Peyer's patch (tissue), 4 donors: ENCODE results near the gene B3GNT7.

ENCODE experiments used
- CTCF ChIP-seq, 6 experiments: fragments of 450-650 bp in 4 of 6; fragments of 200-600 bp in 2 of 6; sonication (generic) in 1 of 6; IDR thresholded peaks; one replicate each; pipeline ENCODE4 v1.5.1; 2017 to 2019; ENCODE audit warnings: antibody characterized with exemption in 6 of 6, mild to moderate bottlenecking in 3 of 6, moderate library complexity in 1 of 6
- POLR2A ChIP-seq, 2 donors: fragments of 450-650 bp; IDR thresholded peaks; one replicate each; pipeline ENCODE4 v1.5.1; 2017; ENCODE audit warnings: antibody characterized with exemption in 2 of 2, mild to moderate bottlenecking in 2 of 2, moderate library complexity in 2 of 2

GRCh38 chr2:231413456-231413855, 17.9 kb downstream of the B3GNT7 start:
- TF ChIP-seq POLR2A (IDR thresholded peaks at IDR 0.05): peak in 1 of 2 donors; percentile 15
- TF ChIP-seq CTCF (IDR thresholded peaks at IDR 0.05): no peak
